Smooth muscle cell of the brain vasculature (primary cell): Measurements from ENCODE around the gene SORL1.
A peak's percentile ranks its signal among the peaks of the same experiment; 100 is the strongest.
"Not testable (repeated sequence)": the region's sequence is repeated elsewhere in the genome, so short reads cannot be mapped to it uniquely, and the experiment has no call there.

Experiments used
- DNase-seq: peaks from one replicate; pipeline ENCODE4 v3.0.0-alpha.2; 2012; ENCODE audit warnings: low read depth, low spot score

SORL1 gene

DNA sequence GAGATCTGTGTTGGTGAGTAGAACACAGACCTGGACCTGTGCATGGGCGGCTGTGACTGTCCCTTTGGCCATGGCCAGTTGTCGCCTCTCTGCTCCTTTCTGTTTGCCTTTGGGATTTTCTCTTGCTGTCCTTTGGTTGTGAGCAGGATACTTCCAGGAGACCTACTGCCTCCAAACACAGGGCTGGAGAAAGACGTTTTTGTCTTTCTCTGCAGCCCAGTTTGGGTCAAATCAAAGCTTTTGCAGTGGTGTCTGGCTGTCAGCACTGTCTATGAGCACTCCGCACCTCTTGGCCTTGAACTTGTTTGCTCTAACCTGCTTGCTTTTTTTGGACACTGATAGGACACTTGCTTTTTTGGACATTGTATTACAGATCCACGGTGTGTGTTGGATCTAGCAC is 109.6 kb downstream of the SORL1 start:
- DNase-seq: no peak

DNA sequence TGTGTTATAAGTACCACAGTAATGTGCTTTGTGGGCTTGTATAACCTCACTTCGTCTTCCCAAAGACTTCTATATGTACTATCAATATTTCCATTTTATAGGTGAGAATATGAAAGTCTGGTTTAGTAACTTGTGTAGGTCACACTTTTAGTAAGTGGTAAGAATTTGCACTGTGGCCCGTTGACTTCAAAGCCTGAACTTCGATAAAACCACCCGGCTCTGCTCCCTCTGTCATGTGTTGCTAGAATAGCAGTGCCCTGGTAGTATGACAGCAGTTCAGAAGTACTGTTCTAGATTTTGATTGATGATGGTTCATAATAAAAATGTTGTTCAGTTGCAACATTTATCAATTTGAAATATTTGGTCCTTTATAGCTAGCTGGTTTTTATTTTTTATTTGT is 110.9 kb downstream of the SORL1 start:
- no peak for DNase-seq

DNA sequence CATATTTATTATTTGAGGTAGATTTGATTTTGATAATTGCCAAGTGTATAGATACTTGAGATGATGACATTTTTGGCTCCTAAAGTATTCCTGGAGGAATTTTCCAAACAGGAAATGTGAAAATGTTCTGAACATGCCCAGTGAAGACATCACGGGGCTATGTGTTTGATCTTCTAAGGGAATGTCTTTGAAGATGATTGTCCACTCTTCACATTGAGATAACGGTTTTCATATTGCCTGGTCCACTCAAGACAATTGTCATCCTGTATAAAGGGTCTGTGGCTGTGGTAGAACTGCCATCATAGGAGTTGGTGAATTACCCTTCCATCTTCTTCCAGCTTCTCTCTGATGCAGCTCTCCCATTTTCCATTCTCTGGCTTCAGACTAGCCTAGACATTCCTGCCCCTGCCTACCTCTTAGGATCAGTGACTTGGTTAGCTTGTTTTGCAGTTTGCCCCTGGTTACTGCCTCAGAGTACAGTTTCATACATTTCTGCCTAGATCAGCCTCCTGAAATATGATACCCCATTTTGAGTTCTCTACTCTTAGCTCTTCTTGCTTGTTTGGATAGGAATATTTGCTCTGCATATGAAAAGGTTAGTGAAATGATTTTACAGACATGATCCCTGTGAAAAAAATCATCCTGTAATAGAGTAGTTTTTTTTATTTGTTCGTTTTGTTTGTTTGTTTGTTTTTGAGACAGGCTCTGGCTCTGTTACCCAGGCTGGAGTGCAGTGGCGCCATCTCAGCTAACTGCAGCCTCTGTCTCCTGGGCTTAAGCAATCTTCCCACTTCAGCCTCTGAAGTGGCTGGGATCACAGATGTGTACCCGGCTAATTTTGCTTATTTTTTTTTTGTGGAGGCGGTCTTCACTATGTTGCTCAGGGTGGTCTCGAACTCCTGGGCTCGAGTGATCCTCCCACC is 112.0 kb downstream of the SORL1 start:
- no peak for DNase-seq

DNA sequence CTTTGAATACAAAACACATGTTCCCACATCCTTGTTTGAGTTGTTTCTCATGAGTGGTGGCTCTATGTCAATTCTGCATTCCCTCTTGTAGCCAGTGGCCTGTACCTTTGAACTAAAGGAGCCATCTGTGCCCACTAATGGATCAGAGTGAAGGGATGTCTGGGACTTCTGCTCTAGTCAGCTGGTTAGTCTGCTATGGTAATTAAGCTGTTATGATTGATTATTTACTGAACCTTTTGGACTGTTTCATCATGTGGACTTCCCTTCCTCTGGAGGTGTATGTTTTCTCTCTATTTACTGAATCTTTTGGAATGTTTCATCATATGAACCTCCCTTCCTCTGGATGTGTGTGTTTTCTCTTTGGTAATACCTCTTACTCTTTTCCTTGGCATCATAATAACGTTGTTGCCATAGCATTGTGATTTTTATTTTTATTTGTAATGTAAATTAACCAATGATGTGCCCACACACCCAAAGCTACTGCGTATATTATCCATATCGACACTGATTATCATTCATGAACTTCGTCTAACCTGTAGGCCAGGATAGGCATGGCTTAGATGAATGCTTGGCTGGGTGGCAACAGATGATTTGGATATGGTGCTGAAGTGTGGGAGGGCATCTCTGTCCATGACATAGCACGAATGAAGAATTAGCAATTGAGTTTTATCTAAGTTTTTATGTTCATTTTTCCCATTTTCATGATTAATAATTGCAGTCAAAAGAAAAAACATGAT is 113.0 kb downstream of the SORL1 start:
- DNase-seq: no peak

DNA sequence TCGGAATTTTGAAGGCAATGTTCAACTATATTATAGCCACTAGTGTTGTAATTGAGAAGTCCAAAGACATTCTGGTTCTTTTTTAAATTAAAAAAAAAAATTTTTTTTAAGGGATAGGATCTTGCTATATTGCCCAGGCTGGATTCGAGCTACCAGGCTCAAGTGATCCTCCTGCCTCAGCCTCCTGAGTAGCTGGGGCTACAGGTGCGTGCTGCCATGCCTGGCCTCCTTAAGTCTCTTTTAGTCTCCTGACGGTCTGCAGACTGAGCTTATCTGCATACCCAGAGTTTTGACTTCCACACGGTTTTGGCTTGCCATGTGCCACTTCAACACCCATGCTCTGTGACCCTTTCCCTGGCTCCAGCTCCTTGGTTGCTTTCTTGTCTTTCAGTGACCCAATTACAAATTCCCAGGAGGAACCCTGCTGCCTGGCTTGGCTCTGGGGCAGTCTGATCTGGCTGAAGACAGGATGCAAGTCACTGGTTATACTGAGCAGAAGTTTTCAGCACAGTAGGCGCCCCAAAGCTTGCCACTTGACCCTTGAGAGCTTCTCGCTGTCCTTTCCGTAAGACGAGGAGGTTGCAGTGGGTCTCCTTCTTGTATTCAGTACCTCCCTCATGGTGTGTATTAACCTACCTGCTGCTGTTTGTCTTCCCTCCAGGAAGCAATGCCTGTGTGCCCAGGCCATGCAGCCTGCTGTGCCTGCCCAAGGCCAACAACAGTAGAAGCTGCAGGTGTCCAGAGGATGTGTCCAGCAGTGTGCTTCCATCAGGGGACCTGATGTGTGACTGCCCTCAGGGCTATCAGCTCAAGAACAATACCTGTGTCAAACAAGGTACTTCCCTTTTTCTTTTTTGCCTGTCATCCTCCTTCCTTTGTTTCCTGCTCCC is 114.4 kb downstream of the SORL1 start:
- no peak for DNase-seq

DNA sequence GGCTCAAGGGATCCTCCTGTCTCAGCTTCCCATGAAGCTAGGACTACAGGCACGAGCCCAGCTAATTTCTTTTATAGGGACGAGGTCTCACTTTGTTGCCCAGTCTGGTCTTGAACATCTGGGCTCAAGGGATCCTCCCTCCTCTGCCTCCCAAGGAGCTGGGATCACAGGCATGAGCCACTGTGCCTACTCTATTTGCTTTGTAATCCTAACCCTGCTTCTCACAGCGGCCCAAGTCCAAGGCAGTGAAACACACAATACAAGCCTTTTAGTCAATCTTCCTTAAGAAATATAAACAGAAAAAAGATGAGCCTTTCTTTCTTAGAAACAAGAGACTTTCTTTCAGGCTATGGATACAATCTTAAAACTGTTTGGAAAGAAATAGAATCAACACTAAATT is 115.9 kb downstream of the SORL1 start:
- peak; percentile 9 for DNase-seq

DNA sequence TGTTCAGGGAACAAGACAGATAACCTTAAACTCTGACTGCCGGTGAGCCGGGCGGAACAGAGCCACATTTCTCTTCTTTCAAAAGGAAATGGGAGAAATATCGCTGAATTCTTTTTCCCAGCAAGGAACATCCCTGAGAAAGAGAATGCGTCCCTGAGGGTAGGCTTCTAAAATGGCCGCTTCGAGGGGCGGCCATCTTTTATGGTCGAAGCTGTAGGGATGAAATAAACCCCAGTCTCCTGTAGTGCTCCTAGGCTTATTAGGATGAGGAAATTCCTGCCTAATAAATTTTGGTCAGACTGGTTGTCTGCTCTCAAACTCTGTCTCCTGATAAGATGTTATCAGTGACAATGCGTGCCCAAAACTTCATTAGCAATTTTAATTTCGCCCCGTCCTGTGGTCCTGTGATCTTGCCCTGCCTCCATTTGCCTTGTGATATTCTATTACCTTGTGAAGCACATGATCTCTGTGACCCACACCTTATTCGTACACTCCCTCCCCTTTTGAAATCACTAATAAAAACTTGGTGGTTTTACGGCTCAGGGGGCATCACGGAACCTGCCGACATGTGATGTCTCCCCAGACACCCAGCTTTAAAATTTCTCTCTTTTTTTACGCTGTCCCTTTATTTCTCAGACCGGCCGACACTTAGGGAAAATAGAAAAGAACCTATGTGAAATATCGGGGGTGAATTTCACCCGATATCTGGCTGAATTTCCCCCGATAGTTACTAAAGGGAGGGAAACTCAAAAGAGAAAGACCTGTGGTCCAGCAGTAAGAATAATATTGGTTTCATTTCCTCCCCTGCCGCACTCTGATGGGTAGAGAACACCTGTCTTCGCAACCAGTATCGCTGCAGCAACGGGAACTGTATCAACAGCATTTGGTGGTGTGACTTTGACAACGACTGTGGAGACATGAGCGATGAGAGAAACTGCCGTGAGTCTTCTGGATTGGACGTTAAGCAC is 117.5 kb downstream of the SORL1 start:
- DNase-seq: not testable (repeated sequence)

DNA sequence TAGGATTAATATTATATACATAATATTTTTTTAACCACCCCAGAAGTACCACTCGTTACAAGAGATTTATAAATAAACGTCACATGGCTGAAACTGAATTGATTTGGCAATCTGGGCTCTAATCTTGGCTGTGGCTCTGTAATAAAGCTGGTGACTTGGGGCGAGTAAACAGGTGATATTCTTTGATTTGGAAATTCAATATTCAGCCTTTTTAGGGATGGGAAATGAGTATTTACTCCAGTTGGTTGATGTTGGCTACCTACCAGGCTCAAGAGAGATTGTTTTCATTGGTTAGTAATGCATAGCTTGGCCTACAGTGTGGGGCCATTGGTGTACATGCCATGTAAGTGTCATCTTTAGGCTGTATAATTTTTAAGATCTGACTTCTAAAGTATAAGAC is 118.3 kb downstream of the SORL1 start:
- DNase-seq: no peak

DNA sequence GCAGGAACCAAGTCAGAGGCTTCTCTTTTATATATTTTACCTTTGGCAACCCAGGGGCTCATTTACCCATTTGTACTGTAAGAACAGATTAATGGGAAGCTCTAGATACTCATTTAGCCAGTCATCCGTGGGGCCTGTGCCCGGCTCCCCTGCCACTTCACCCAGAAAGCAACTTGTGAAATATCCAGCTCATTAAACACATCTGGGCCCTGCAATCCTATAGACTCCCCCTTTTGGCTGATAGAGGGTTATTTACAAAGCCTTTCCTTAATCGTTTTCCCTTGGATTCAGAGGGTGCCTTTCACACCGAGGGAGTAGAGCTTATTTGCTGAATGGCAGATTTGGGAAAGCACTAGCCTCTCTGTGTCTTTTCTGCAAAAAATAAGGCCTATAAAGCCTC is 119.4 kb downstream of the SORL1 start:
- no peak for DNase-seq

DNA sequence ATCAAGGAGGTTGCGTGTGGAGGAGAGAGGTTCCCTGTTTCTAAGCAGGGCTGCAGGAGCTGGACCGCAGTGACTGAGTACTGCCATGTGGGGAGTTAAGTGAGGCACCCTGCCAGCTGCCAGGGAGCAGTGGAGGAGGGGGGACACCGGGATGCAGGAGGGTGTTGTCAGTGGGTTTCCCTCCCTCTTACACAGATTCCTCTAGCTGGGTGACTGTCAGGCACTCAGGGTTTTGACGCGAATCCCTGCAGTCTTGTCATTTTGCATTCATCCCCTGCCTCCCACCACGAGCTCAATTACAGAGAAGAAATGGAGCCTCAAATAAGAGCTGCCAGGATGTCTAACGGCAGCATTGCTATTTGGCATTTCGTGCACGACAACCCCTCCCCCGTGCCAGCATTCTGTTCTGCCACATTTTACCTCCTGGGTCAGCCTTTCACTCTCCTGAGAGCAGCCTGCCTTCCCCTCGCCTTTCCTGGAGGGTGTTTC is 120.5 kb downstream of the SORL1 start:
- no peak for DNase-seq

DNA sequence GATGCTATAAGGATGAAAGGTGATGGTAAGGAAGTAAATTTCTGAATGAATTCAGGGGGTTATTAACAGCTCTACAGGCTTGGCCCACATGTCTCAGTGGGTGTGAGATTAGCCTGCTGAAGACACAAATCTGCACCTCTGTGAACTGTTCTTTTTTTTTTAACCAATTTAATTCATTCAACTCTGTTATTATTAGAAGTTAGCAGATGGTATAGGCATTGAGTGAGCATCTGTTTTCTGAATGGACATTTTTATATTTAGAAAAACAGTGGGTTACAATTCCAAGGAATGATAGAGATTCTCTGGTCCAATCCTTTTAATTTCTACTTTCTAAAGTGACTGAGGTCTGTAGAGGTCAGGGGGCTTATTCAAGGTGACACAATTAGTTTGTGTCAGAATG is 122.7 kb downstream of the SORL1 start:
- DNase-seq: no peak

DNA sequence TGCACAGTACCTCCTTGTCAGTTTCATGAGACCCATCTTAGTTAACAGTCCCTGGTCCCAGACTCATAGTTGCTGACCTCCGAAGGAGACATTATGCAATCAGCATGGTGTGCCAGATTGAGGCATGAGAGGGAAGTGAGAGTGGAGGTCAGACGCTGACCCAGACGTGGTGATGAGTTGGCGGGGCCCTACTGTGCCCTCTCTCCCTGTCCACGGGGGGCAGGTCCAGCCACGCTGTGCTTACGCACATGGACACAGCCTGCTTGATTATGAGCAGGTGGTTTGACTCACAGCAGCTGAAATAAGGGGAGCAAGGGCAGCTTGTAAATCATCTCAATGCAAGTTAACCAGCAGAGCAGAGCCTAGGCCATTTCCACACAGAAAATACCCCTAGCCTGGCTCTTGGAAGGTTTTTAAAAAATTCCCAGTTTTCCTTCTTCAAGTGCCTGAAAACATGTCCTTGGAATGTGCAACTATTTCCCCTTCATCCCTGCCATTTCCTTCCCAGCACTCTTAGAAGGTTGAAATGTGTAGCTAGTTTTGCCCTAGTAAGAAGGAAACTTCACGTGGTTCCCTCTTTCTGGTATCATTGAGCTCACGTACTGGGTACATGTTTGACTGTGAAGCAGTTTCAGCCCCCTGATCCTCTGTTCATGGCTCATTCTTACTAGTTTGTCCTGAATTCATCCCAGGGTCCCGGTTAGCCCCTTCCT is 123.3 kb downstream of the SORL1 start:
- no peak for DNase-seq

DNA sequence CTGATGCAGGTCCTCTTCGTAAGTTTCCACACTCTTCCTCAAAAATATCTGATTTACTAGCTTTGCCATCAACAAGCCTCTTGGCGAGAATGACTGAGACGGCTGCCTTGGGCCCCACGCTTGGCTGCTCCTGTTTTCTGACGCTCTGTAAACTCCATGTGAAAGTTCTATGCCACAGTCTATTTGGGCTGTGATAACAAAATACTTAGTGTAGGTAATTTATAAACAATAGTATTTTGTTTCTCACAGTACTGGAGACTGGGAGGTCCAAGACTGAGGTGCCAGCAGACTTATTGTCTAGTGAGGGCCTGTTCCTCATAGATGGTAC is 123.8 kb downstream of the SORL1 start:
- no peak for DNase-seq

DNA sequence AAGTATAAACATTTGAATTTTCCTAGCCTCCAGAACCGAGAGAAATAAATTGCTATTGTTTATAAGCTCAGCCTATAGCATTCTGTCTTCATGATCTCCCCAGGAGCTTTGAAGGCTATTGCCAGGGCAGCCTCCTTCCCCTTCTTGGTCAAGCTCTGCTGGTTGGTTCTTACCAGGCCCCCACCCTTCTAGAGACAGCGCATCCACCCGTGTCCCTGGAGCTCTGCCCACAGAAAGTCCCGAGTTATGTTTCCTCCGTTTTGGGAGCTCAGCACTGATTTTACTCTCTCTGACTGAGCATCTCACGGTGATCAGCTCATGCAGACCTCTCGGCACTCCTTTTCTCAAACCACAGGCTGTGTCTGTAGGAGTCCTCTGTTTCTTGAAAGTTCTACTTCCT is 124.4 kb downstream of the SORL1 start:
- no peak for DNase-seq

DNA sequence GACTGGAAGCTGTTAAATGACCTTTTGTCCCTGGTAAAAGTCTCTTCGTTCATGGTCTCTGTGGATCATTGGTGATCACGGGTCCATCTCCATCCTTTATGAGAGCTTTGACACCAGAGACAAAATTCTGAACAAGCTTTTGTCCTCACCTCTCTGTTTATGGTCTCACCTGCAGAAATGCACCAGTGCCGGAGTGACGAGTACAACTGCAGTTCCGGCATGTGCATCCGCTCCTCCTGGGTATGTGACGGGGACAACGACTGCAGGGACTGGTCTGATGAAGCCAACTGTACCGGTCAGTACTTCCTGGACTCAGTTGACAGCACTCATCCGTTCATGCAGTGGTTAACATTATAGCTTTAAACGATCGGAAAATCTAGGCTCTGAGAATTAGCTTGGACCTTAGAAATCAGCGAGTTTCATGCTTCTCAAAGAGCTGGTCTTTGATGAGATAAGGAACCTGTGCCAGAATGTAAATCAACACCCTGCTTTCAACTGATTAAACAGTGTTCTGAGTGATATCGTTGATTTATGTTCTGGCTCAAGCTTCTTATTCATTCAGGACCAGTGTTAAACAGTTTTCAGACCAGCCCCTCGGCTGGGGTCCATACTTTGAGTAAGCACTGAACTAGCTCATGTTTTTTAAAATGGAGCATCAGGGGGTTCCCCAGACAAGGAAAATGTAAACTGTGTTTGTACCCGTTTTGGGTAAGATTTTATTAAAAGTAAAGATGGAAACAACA is 125.2 kb downstream of the SORL1 start:
- no peak for DNase-seq

DNA sequence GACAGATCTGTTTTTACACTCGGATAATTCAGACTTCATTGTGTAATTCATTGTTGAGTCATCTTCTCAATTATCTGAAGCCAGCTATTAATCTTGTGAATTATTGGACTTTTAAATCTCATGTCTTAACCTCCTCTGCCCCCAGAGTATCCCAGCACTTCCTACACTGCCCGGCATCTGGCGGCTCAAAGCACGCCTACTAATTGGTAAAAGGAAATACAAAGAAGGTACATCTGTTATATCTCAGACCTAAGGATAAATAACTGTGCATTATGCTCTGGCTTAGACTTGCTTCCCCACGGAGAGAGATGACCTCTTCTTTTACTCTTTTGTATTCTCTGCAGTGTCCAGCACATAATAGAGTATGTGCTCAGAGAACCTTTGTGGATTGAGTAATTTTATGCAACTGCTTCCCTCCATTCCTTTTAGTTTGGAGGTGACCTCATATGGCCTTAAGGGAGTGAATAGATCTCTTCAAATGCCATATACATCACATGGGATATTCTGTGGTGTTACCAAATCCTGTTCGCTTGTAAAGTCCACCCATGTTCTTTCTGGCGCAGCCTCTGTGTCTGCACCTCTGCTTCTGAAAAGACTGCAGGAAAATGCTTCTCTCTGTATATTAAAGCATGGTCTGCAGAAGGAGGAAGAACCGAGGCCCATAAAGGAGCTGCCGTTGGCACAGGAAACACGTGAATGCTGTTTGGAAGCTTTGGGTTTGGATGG is 126.3 kb downstream of the SORL1 start:
- no peak for DNase-seq

DNA sequence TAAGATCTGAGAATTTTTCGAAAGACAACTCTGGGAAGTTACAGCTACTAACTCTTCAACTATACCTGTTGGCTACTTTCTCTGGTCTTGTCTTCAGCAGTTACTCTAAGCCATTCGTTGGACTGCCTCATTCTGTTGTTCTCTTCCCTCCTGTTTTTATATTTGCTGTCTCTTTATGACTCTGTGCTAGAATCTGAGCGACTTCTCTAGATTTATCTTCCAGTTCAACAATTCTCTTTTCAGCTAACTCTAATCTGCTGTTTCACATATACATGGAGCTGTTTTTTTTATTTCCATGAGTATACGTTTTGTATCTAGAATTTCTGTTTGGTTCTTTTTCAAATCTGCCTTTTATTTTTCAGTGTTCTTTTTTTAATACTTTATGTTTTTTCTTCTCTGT is 128.0 kb downstream of the SORL1 start:
- no peak for DNase-seq

DNA sequence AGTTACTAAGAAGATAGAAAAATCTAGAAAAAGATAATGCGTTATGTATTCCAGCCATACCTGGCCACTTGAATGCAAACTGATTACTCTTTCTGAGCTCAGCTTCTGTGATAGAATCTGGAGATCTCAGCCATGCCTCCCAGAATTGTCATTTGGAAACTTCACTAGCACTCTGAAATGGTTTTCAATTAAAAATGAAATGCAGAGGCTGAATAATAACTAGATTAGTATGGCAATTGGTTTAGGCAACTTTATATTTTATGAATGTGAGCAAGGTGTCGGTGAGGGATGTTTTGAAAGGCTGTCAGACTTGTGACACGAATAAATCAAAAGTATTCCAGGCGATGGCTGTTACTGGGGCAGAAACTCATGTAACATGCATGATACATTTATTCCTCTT is 129.5 kb downstream of the SORL1 start:
- DNase-seq: no peak

DNA sequence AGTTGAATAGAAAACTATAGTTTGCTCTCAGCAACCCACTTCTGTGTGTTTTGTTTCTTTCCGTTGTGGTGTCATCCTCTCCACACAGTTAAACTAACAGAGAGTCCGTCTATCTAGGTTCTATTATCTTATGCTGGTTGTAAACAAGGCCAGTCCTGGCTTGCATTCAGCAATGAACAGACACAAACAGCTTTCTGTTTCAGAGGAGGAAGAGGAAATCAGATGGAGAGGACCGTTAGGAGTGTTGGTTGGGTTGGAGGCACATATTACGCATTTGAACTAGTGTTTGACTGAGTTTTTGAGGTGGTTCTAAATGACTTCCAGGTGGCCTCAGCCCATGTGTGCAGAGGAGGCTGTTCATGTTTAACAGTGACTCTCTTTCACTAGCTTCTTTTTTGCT is 130.2 kb downstream of the SORL1 start:
- DNase-seq: no peak
